Measurements from ENCODE around the gene CNIH2. TPM values are rescaled to one million over a fixed set of nuclear protein-coding genes. Genes with fewer than 3 reads are reported as not detected.
"Not testable (repeated sequence)": the region's sequence is repeated elsewhere in the genome, so short reads cannot be mapped to it uniquely, and the experiment has no call there.

CNIH2 gene
- total RNA-seq, 1 experiment from 2014 or later: 1.3 TPM

DNA sequence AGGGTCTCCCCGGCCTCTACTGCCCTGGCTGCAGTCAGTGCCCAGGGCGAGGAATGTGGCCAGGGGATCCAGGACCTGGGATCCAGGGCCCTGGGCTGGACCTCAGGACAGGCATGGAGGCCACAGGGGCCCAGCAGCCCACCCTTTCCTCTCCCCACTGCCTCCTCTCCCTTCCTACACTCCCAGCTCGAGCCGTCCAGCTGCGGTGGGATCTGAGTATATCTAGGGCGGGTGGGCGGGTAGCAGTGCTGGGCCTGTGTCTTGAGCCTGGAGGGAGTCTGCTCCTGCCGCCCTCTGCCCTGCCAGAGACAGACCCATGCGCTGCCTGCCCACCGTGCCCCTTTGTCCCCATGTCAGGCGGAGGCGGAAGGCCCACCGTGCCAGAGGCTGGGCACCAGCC lies 1.4 kb upstream of the CNIH2 start:
- H4K20me1 ChIP-seq (ENCODE audit: insufficient read depth); H3K79me2 ChIP-seq (ENCODE audit: insufficient read depth, low read length); H3K9me3 ChIP-seq (ENCODE audit: control insufficient read depth in 1 of 2, insufficient read depth in 1 of 2, low read depth in 1 of 2, low read length in 2 of 2); CTCF ChIA-PET; H3K9me2 ChIP-seq (ENCODE audit: insufficient read depth); H3K4me2 ChIP-seq (ENCODE audit: low read length); H3K27ac ChIP-seq (ENCODE audit: low read depth, low read length); H3K9ac ChIP-seq (ENCODE audit: low read length); POLR2A ChIA-PET; H2AFZ ChIP-seq (ENCODE audit: low read depth, low read length, poor library complexity, severe bottlenecking); ATAC-seq; BruUV-seq (replicated peaks); DNase-seq (ENCODE audit: low read depth, low spot score); H3K27me3 ChIP-seq (ENCODE audit: insufficient read depth, low read length); intact Hi-C loops (cut with micrococcal nuclease); RAD21 ChIA-PET (ENCODE audit: low non-redundant PET in 1 of 2, low total read pairs in 2 of 2, uncharacterized antibody in 2 of 2, unreplicated experiment in 2 of 2); H3K4me3 ChIP-seq (replicated peaks in 1 of 2; ENCODE audit: low read depth in 1 of 2, low read length in 2 of 2): not testable (repeated sequence)
- H3K4me1 ChIP-seq (ENCODE audit: control insufficient read depth in 1 of 2, insufficient read depth in 2 of 2, low read length in 2 of 2): peaks cover 0 to 12% of the 10 kb centered on the region in 2 experiments; a peak in 2 of 4 replicates
- H3K36me3 ChIP-seq (ENCODE audit: control insufficient read depth in 1 of 2, insufficient read depth in 2 of 2, low read length in 2 of 2): peaks cover 16 to 18% of the 10 kb centered on the region in 2 experiments; a peak in 3 of 4 replicates

DNA sequence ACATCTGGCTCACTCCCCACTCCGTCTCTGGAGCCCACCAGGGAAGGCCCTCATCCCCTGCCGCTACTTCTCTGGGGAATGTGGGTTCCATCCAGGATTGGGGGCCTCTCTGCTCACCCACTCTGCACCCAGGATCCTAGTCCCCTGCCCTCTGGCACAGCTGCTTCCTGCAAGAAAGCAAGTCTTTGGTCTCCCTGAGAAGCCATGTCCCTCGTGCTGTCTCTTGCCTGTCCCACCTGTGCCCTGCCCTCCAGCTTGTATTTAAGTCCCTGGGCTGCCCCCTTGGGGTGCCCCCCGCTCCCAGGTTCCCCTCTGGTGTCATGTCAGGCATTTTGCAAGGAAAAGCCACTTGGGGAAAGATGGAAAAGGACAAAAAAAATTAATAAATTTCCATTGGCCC lies 911 bp upstream of the CNIH2 start:
- BruUV-seq (replicated peaks); H3K9me3 ChIP-seq (ENCODE audit: control insufficient read depth in 1 of 2, insufficient read depth in 1 of 2, low read depth in 1 of 2, low read length in 2 of 2); H3K27me3 ChIP-seq (ENCODE audit: insufficient read depth, low read length); CTCF ChIA-PET; H3K9ac ChIP-seq (ENCODE audit: low read length); DNase-seq (ENCODE audit: low read depth, low spot score); H3K4me2 ChIP-seq (ENCODE audit: low read length); H3K4me3 ChIP-seq (replicated peaks in 1 of 2; ENCODE audit: low read depth in 1 of 2, low read length in 2 of 2); H4K20me1 ChIP-seq (ENCODE audit: insufficient read depth); H3K27ac ChIP-seq (ENCODE audit: low read depth, low read length); RAD21 ChIA-PET (ENCODE audit: low non-redundant PET in 1 of 2, low total read pairs in 2 of 2, uncharacterized antibody in 2 of 2, unreplicated experiment in 2 of 2); intact Hi-C loops (cut with micrococcal nuclease); ATAC-seq; H3K9me2 ChIP-seq (ENCODE audit: insufficient read depth); H3K79me2 ChIP-seq (ENCODE audit: insufficient read depth, low read length); H2AFZ ChIP-seq (ENCODE audit: low read depth, low read length, poor library complexity, severe bottlenecking): not testable (repeated sequence)
- H3K36me3 ChIP-seq (ENCODE audit: control insufficient read depth in 1 of 2, insufficient read depth in 2 of 2, low read length in 2 of 2): peaks cover 13 to 15% of the 10 kb centered on the region in 2 experiments; a peak in 3 of 4 replicates
- POLR2A ChIA-PET: interaction anchor here (0.9 kb wide), 1 partner anchor 12 kb away, joined by 3 read pairs; the partner anchor contains the start of gene YIF1A
- peaks cover 0 to 16% of the 10 kb centered on the region in 2 experiments; a peak in 2 of 4 replicates for H3K4me1 ChIP-seq (ENCODE audit: control insufficient read depth in 1 of 2, insufficient read depth in 2 of 2, low read length in 2 of 2)

GRCh38 chr11:66278363-66279091 lies 552 bp downstream of the CNIH2 start:
- Histone ChIP-seq H2AFZ (ENCODE audit: low read depth, low read length, poor library complexity, severe bottlenecking) (no peak overlapping the region), H3K27me3 (ENCODE audit: insufficient read depth, low read length) (no peaks in the 10 kb centered on the region), H3K9ac (ENCODE audit: low read length) (no peak overlapping the region), H3K4me2 (ENCODE audit: low read length) (no peak overlapping the region), H4K20me1 (ENCODE audit: insufficient read depth) (no peaks in the 10 kb centered on the region), H3K27ac (ENCODE audit: low read depth, low read length) (no peak overlapping the region), H3K36me3 (ENCODE audit: control insufficient read depth in 1 of 2, insufficient read depth in 2 of 2, low read length in 2 of 2) (peaks cover under 1 to 3% of the 10 kb centered on the region in 2 experiments; a peak in 3 of 4 replicates), H3K4me3 (replicated peaks in 1 of 2; ENCODE audit: low read depth in 1 of 2, low read length in 2 of 2) (no peak overlapping the region), H3K9me3 (ENCODE audit: control insufficient read depth in 1 of 2, insufficient read depth in 1 of 2, low read depth in 1 of 2, low read length in 2 of 2) (no peaks in the 10 kb centered on the region), H3K4me1 (ENCODE audit: control insufficient read depth in 1 of 2, insufficient read depth in 2 of 2, low read length in 2 of 2) (peaks cover 0 to 26% of the 10 kb centered on the region in 2 experiments; a peak in 2 of 4 replicates), H3K9me2 (ENCODE audit: insufficient read depth) (no peaks in the 10 kb centered on the region), H3K79me2 (ENCODE audit: insufficient read depth, low read length) (no peaks in the 10 kb centered on the region)
- ChIA-PET POLR2A (no interaction called here), CTCF (no interaction called here), RAD21 (ENCODE audit: low non-redundant PET in 1 of 2, low total read pairs in 2 of 2, uncharacterized antibody in 2 of 2, unreplicated experiment in 2 of 2) (no interaction called here)
- TF ChIP-seq, protein P1, sequence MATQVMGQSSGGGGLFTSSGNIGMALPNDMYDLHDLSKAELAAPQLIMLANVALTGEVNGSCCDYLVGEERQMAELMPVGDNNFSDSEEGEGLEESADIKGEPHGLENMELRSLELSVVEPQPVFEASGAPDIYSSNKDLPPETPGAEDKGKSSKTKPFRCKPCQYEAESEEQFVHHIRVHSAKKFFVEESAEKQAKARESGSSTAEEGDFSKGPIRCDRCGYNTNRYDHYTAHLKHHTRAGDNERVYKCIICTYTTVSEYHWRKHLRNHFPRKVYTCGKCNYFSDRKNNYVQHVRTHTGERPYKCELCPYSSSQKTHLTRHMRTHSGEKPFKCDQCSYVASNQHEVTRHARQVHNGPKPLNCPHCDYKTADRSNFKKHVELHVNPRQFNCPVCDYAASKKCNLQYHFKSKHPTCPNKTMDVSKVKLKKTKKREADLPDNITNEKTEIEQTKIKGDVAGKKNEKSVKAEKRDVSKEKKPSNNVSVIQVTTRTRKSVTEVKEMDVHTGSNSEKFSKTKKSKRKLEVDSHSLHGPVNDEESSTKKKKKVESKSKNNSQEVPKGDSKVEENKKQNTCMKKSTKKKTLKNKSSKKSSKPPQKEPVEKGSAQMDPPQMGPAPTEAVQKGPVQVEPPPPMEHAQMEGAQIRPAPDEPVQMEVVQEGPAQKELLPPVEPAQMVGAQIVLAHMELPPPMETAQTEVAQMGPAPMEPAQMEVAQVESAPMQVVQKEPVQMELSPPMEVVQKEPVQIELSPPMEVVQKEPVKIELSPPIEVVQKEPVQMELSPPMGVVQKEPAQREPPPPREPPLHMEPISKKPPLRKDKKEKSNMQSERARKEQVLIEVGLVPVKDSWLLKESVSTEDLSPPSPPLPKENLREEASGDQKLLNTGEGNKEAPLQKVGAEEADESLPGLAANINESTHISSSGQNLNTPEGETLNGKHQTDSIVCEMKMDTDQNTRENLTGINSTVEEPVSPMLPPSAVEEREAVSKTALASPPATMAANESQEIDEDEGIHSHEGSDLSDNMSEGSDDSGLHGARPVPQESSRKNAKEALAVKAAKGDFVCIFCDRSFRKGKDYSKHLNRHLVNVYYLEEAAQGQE (IDR thresholded peaks at IDR 0.05; ENCODE audit: low read depth): no peak
- no peak for TF ChIP-seq YY1 (IDR thresholded peaks at IDR 0.05; ENCODE audit: extremely low read depth, insufficient replicate concordance, low read depth, low read length)
- TF ChIP-seq RAD21 (IDR thresholded peaks at IDR 0.05; ENCODE audit: low read depth): no peak
- no peak for TF ChIP-seq CBX3 (IDR thresholded peaks at IDR 0.05; ENCODE audit: low read depth)
- TF ChIP-seq, protein P2, sequence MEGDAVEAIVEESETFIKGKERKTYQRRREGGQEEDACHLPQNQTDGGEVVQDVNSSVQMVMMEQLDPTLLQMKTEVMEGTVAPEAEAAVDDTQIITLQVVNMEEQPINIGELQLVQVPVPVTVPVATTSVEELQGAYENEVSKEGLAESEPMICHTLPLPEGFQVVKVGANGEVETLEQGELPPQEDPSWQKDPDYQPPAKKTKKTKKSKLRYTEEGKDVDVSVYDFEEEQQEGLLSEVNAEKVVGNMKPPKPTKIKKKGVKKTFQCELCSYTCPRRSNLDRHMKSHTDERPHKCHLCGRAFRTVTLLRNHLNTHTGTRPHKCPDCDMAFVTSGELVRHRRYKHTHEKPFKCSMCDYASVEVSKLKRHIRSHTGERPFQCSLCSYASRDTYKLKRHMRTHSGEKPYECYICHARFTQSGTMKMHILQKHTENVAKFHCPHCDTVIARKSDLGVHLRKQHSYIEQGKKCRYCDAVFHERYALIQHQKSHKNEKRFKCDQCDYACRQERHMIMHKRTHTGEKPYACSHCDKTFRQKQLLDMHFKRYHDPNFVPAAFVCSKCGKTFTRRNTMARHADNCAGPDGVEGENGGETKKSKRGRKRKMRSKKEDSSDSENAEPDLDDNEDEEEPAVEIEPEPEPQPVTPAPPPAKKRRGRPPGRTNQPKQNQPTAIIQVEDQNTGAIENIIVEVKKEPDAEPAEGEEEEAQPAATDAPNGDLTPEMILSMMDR (IDR thresholded peaks at IDR 0.05 in 2 of 3, conservative IDR thresholded peaks at IDR 0.05 in 1 of 3; ENCODE audit: borderline replicate concordance in 1 of 3, insufficient read depth in 1 of 3, low read depth in 2 of 3, low read length in 2 of 3): no peak
- no peak for DNase-seq (ENCODE audit: low read depth, low spot score)
- BruUV-seq (replicated peaks): no TSS peak
- intact Hi-C loops (cut with micrococcal nuclease): no loop called here
- no peak for ATAC-seq

All from HCT116 (cell line).